ENCODE measurements around the gene C11orf21. TPM values are rescaled to one million over a fixed set of nuclear protein-coding genes. Genes with fewer than 3 reads are reported as not detected.
A peak's percentile ranks its signal among the peaks of the same experiment; 100 is the strongest.

The C11orf21 gene
- 0.25 to 0.29 TPM (median 0.27 TPM) in 3 replicates for total RNA-seq

DNA sequence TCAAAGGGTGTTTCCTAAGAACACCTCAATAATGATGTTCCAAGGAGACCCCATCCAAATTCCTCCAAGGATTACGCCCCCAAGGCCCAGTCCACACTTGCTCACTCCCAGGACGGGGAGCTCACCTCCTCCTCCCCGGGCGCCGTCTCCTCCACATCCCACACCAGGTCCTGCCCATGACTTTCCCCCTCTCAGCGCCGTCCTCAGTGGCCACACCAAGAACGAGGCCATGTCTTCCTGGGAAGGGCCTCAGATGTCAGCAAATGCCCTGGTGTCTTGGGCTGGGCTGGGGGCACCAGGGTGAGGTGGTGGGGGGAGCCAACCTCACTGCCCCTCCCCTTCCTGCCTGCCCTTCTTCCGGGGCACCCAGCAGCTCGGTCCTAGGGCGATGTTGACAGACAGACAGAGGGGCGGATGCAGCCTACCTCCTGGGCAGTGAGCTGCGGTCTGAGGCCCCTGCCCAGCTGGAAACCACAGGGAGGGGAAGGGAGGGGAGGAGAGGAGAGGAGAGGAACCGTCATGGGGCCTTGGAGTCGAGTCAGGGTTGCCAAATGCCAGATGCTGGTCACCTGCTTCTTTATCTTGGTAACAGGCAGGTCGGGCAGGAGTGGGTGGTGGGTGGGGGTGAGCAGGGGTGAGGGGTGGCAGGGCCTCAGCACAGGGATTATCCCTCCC lies at the start of gene C11orf21, which contains the start of gene TSPAN32:
Gene C11orf21 (minus strand): TSS at position 288 of the 675 bp plus-strand sequence. CDS start 110 bp downstream, at position 178.
Gene TSPAN32 (plus strand): TSS at position 383 of the 675 bp plus-strand sequence. CDS start 137 bp downstream, at position 520.
- no peak for DNase-seq (ENCODE audit: low spot score in 2 of 2, unreplicated experiment in 2 of 2)
- Mint-ChIP-seq H3K36me3 (no peaks in the 10 kb centered on the region), H3K4me1 (peaks cover 29% of the 10 kb centered on the region), H3K27ac (peak within 1 kb of the TSS; percentile 34), H3K27me3 (ENCODE audit: low read depth) (no peaks in the 10 kb centered on the region), H3K9me3 (no peaks in the 10 kb centered on the region), H3K4me3 (no peak within 1 kb of the TSS)
- TF ChIP-seq, protein P1, sequence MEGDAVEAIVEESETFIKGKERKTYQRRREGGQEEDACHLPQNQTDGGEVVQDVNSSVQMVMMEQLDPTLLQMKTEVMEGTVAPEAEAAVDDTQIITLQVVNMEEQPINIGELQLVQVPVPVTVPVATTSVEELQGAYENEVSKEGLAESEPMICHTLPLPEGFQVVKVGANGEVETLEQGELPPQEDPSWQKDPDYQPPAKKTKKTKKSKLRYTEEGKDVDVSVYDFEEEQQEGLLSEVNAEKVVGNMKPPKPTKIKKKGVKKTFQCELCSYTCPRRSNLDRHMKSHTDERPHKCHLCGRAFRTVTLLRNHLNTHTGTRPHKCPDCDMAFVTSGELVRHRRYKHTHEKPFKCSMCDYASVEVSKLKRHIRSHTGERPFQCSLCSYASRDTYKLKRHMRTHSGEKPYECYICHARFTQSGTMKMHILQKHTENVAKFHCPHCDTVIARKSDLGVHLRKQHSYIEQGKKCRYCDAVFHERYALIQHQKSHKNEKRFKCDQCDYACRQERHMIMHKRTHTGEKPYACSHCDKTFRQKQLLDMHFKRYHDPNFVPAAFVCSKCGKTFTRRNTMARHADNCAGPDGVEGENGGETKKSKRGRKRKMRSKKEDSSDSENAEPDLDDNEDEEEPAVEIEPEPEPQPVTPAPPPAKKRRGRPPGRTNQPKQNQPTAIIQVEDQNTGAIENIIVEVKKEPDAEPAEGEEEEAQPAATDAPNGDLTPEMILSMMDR (IDR thresholded peaks at IDR 0.05; ENCODE audit: unreplicated experiment) = no peak

DNA sequence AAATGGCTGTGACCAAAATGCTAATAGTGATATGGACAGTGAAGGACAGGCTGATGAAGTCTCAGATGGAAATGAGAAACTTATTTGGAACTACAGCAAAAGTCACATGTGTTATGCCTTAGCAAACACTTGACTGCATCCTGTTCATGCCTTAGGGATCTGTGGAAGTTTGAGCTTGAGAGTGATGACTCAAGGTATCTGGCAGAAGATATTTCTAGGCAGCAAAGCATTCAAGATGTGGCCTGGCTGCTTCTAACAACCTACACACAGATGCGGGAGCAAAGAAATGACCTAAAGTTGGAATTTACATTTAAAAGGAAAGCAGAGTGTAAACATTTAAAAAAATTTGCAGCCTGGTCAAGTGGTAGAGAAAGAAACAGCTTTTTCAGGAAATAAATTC lies 47.3 kb upstream of the C11orf21 start:
- H3K4me1 Mint-ChIP-seq = no peaks in the 10 kb centered on the region
- H3K9me3 Mint-ChIP-seq = peaks cover 36% of the 10 kb centered on the region
- no peak for DNase-seq (ENCODE audit: low spot score in 2 of 2, unreplicated experiment in 2 of 2)
- H3K36me3 Mint-ChIP-seq = no peaks in the 10 kb centered on the region
- peaks cover 22% of the 10 kb centered on the region for H3K27me3 Mint-ChIP-seq (ENCODE audit: low read depth)
- no peak overlapping the region for H3K27ac Mint-ChIP-seq
- TF ChIP-seq, protein P1 (IDR thresholded peaks at IDR 0.05; ENCODE audit: unreplicated experiment) = no peak
- H3K4me3 Mint-ChIP-seq = no peak overlapping the region

DNA sequence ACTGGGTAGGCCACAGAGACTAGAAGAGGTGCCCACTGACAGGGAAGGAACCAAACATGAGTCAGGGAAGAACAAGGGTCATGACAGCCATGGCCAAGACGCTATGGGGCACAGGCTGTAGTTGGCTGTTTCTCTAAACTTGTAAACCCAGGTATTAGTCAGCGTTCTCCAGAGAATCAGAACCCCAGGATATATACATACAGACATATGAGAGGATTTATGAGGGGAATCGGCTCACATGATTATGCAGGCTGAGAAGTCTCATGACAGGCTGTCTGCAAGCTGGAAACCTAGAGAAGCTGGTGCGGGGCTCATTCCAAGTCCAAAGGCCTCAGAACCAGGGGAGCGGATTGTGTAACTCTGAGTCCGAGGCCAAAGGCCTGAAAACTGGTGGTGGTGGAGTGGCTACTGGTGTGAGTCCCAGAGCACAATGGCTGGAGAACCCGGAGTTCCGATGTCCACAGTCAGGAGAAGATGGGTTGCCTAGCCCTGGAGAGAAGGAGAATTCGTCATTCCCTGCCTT lies 45.7 kb upstream of the C11orf21 start:
- TF ChIP-seq, protein P1 (IDR thresholded peaks at IDR 0.05; ENCODE audit: unreplicated experiment) = no peak
- no peaks in the 10 kb centered on the region for H3K4me1 Mint-ChIP-seq
- DNase-seq (ENCODE audit: low spot score in 2 of 2, unreplicated experiment in 2 of 2) = no peak
- H3K36me3 Mint-ChIP-seq = no peaks in the 10 kb centered on the region
- H3K27ac Mint-ChIP-seq = no peak overlapping the region
- H3K4me3 Mint-ChIP-seq = no peak overlapping the region
- peaks cover 37% of the 10 kb centered on the region for H3K9me3 Mint-ChIP-seq
- H3K27me3 Mint-ChIP-seq (ENCODE audit: low read depth) = peaks cover 19% of the 10 kb centered on the region

DNA sequence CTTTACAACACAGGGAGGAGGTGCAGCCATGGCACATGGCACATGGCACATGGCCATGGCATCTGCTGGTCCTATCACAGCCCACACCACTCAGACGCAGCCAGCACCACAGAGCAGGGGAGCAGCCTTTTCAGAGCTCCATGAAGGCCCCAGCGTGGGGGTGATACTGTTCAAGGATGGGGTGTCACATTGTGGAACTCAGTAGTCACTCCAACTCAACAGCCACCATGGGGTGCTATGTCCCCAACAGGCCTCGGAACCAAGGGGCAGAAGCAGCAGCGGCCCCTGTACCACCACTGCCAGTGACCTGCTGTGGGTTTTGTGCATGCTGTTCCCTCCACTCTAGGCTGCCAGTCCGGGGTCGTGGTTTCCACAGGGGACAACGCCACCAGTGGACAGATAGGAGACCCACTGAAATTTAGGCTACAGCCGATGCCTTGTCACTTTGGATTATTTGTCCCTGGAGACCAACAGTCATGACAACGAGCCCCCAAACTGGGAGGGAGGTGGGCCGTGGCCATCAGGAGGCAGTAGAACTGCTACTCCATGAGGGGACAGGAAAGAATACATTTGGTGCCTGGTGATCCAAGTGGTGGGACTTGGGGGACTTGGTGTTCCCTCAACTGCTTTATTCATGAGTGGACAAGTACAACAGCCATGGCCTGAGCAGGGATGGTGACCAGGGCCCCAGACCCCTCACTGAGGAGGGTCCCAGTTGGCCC lies 45.0 kb upstream of the C11orf21 start:
- H3K27me3 Mint-ChIP-seq (ENCODE audit: low read depth) = peaks cover 20% of the 10 kb centered on the region
- H3K4me1 Mint-ChIP-seq = no peaks in the 10 kb centered on the region
- no peak overlapping the region for H3K4me3 Mint-ChIP-seq
- H3K9me3 Mint-ChIP-seq = peaks cover 37% of the 10 kb centered on the region
- TF ChIP-seq, protein P1 (IDR thresholded peaks at IDR 0.05; ENCODE audit: unreplicated experiment) = no peak
- no peak for DNase-seq (ENCODE audit: low spot score in 2 of 2, unreplicated experiment in 2 of 2)
- no peaks in the 10 kb centered on the region for H3K36me3 Mint-ChIP-seq
- H3K27ac Mint-ChIP-seq = no peak overlapping the region

DNA sequence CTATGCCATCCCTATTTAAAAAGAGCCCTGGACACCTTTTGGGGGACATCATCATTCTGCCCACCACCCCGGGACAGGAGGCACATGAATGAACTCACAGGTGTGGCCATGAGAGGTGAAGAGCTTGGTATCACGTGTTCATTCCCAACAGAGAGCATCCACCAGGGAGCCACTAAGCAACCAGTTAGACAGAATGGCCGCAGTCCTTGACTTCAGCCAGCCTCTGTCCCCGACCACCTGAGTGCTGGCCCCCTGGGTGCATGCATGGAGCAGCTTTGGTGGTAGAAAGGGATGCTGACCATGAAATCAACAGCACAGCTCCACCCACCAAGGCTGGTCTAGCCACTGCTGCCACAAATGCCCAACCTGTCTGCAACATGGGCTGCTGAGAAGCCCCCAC lies 44.3 kb upstream of the C11orf21 start:
- Mint-ChIP-seq H3K4me1 (no peaks in the 10 kb centered on the region), H3K4me3 (no peak overlapping the region), H3K36me3 (no peaks in the 10 kb centered on the region), H3K27me3 (ENCODE audit: low read depth) (peaks cover 23% of the 10 kb centered on the region), H3K27ac (no peak overlapping the region), H3K9me3 (peaks cover 37% of the 10 kb centered on the region)
- TF ChIP-seq, protein P1 (IDR thresholded peaks at IDR 0.05; ENCODE audit: unreplicated experiment) = no peak
- no peak for DNase-seq (ENCODE audit: low spot score in 2 of 2, unreplicated experiment in 2 of 2)
